Hindlimb muscle (tissue), 1 donor: Measurements from ENCODE around the gene AP1B1. TPM values are rescaled to one million over a fixed set of nuclear protein-coding genes. Genes with fewer than 3 reads are reported as not detected.

ENCODE experiments used
- DNase-seq: peaks from one replicate; pipeline ENCODE4 v3.0.0-alpha.2; 2013
- polyA plus RNA-seq: library from polyadenylated mRNA; unstranded; fragments of 120-200 nt; gene quantifications from one replicate; pipeline ENCODE4 v1.2.1, GENCODE V29; 2013; ENCODE audit not compliant: insufficient read length

The AP1B1 gene
- polyA plus RNA-seq, 1 donor: 30.0 TPM

GRCh38 chr22:29298641-29299040 is 89.7 kb downstream of the AP1B1 start:
- no peak for DNase-seq

DNA sequence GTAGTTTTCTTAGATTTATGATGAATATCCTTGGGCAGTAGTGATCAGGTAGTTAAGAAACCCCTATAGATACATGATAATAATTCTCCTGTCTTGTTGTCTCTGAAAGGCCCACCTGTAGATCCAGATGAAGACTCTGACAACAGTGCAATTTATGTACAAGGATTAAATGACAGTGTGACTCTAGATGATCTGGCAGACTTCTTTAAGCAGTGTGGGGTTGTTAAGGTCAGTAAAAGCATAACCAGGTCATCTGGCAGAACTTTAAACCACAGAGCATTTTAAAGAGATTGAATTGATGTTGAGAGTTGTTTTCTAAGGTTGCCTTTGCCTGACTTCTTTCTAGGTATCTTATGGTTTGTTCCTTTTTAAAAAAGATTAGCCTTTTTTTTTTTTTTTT is 96.0 kb downstream of the AP1B1 start:
- DNase-seq: no peak

DNA sequence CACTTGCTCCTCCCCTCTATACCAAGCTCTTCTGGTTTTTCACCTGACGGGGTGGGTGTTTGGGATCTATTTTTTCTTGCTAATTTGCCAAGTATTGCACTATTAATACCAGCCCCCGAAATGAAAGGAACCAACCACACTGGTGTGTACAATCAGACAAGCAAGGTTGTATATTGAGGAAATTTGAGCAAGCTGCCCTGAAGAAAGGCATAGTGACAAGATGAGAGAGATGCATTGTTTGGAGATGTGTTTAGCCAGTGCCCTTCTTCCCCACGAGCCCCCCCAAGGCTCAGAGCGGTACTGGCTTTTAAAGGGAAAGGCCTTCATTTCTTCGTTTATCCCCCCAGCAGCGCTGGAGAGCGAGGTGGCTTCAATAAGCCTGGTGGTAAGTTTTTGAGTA is 97.2 kb downstream of the AP1B1 start:
- no peak for DNase-seq

GRCh38 chr22:29290061-29290460 is 98.3 kb downstream of the AP1B1 start:
- DNase-seq: no peak

DNA sequence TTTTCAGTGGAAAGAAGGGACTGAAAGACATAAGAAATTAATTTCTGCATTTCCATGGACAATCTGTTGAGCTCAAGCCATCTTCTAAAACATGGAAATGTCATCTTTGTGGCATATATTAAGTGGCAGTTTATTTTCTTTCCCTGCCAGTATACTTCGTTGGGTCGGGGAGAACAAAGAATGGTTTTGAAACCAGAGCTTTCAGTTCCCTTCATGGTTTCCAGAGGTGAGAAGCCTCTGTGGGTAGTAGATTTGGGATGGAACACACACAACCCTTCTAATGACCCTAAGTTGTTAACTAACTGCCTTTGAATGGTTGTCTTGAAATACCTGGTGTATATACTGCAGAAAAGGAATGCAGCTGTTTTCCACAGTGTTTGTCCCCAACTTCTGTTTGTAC is 99.5 kb downstream of the AP1B1 start:
- DNase-seq: no peak

GRCh38 chr22:29284196-29284595 is 104.2 kb downstream of the AP1B1 start:
- DNase-seq: no peak

- no peak for DNase-seq
These were observed 110.4 kb downstream of the AP1B1 start for GRCh38 chr22:29277927-29278326.

Other genes with a start within 250 kb of the AP1B1 start
- gene EMID1, start 182.7 kb downstream of the AP1B1 start, polyA plus RNA-seq: 8.4 TPM
- 22.6 TPM for gene RHBDD3, start 120.6 kb downstream of the AP1B1 start, polyA plus RNA-seq
- gene EWSR1, start 120.3 kb downstream of the AP1B1 start, polyA plus RNA-seq: 180 TPM
- 12.9 TPM for gene GAS2L1, start 81.9 kb downstream of the AP1B1 start, polyA plus RNA-seq
- gene RASL10A, start 72.9 kb downstream of the AP1B1 start, polyA plus RNA-seq: 1.7 TPM
- gene RFPL1, start 50.0 kb upstream of the AP1B1 start, polyA plus RNA-seq: not detected
- gene NEFH, start 91.6 kb upstream of the AP1B1 start, polyA plus RNA-seq: 1.9 TPM
- gene THOC5, start 165.2 kb upstream of the AP1B1 start, polyA plus RNA-seq: 28.4 TPM
- gene NIPSNAP1, start 192.5 kb upstream of the AP1B1 start, polyA plus RNA-seq: 29.8 TPM
- gene NF2, start 215.1 kb upstream of the AP1B1 start, polyA plus RNA-seq: 21.0 TPM